MM.1S (cell line): Measurements from ENCODE around the gene SEC31B.

Experiments
- DNase-seq: peaks from one replicate; pipeline ENCODE4 v3.0.0-alpha.2; 2015
- H2AFZ ChIP-seq: fragments of 300-600 bp; sonication (generic); 2 replicates; pipeline ENCODE4 v1.6.0; 2016; ENCODE audit warnings: antibody characterized with exemption, low read length
- H3F3A ChIP-seq: fragments of 300-600 bp; sonication (generic); 2 replicates; pipeline ENCODE4 v1.6.1; 2016; ENCODE audit warnings: mild to moderate bottlenecking, antibody characterized with exemption, low read length, moderate library complexity, mixed read lengths; ENCODE audit not compliant: insufficient read depth
- H3K27ac ChIP-seq: fragments of 300-600 bp; sonication (generic); 2 replicates; pipeline ENCODE4 v1.5.1; 2016; ENCODE audit warnings: mild to moderate bottlenecking, low read length
- H3K27me3 ChIP-seq: fragments of 300-600 bp; sonication (generic); replicated peaks from 2 replicates; pipeline ENCODE4 v1.6.0; 2016; ENCODE audit warnings: low read length; ENCODE audit not compliant: insufficient read depth
- H3K36me3 ChIP-seq: fragments of 300-600 bp; sonication (generic); replicated peaks from 2 replicates; pipeline ENCODE4 v1.6.1; 2016; ENCODE audit warnings: mild to moderate bottlenecking, low read length, mixed read lengths; ENCODE audit not compliant: insufficient read depth
- H3K4me1 ChIP-seq: fragments of 300-600 bp; sonication (generic); 2 replicates; pipeline ENCODE4 v1.6.1; 2016; ENCODE audit warnings: low read length, mixed read lengths
- H3K4me2 ChIP-seq: fragments of 300-600 bp; sonication (generic); 2 replicates; pipeline ENCODE4 v1.6.0; 2016; ENCODE audit warnings: low read depth, low read length
- H3K4me3 ChIP-seq: fragments of 300-600 bp; sonication (generic); 2 replicates; pipeline ENCODE4 v1.5.1; 2016; ENCODE audit warnings: low read length, mixed read lengths
- H3K79me2 ChIP-seq: fragments of 300-600 bp; sonication (generic); 2 replicates; pipeline ENCODE4 v1.6.1; 2016; ENCODE audit warnings: mixed run types, low read length, mixed read lengths
- H3K9ac ChIP-seq: fragments of 300-600 bp; sonication (generic); 2 replicates; pipeline ENCODE4 v1.6.1; 2016; ENCODE audit warnings: low read length, mixed read lengths
- H3K9me2 ChIP-seq: fragments of 300-600 bp; sonication (generic); replicated peaks from 2 replicates; pipeline ENCODE4 v1.6.1; 2016; ENCODE audit warnings: mild to moderate bottlenecking, low read length, mixed read lengths; ENCODE audit not compliant: insufficient read depth
- H3K9me3 ChIP-seq: fragments of 300-600 bp; sonication (generic); replicated peaks from 2 replicates; pipeline ENCODE4 v1.6.1; 2016; ENCODE audit warnings: mild to moderate bottlenecking, low read length, mixed read lengths; ENCODE audit not compliant: insufficient read depth
- H4K20me1 ChIP-seq: fragments of 300-600 bp; sonication (generic); 2 replicates; pipeline ENCODE4 v1.6.1; 2016; ENCODE audit warnings: mild to moderate bottlenecking, low read length, moderate library complexity, mixed read lengths; ENCODE audit not compliant: insufficient read depth
- CTCF ChIP-seq: fragments of 300-600 bp; sonication (generic); IDR thresholded peaks from 2 replicates; pipeline ENCODE4 v1.5.1; 2016; ENCODE audit warnings: antibody characterized with exemption, low read length, mixed read lengths
- EZH2 ChIP-seq: fragments of 300-600 bp; sonication (generic); optimal IDR thresholded peaks from 2 replicates; pipeline ENCODE3; 2017; ENCODE audit warnings: low read depth, mild to moderate bottlenecking, antibody characterized with exemption, low read length, mixed read lengths
- EZH2phosphoT487 ChIP-seq: fragments of 300-600 bp; sonication (generic); IDR thresholded peaks from 2 replicates; pipeline ENCODE4 v1.6.1; 2018; ENCODE audit warnings: antibody characterized with exemption, low read length

SEC31B gene

GRCh38 chr10:100554902-100555301 is 35.2 kb upstream of the SEC31B start:
- Histone ChIP-seq H2AFZ (no peak overlapping the region), H3K9me3 (no peaks in the 10 kb centered on the region), H3K9ac (no peak overlapping the region), H3K4me3 (no peak overlapping the region), H3K36me3 (no peaks in the 10 kb centered on the region), H4K20me1 (no peaks in the 10 kb centered on the region), H3K4me2 (no peak overlapping the region), H3K27ac (no peak overlapping the region), H3K79me2 (no peaks in the 10 kb centered on the region), H3K4me1 (no peaks in the 10 kb centered on the region), H3F3A (no peaks in the 10 kb centered on the region), H3K27me3 (no peaks in the 10 kb centered on the region), H3K9me2 (no peaks in the 10 kb centered on the region)
- TF ChIP-seq CTCF: no peak
- no peak for TF ChIP-seq EZH2phosphoT487
- TF ChIP-seq EZH2: no peak
- no peak for DNase-seq

DNA sequence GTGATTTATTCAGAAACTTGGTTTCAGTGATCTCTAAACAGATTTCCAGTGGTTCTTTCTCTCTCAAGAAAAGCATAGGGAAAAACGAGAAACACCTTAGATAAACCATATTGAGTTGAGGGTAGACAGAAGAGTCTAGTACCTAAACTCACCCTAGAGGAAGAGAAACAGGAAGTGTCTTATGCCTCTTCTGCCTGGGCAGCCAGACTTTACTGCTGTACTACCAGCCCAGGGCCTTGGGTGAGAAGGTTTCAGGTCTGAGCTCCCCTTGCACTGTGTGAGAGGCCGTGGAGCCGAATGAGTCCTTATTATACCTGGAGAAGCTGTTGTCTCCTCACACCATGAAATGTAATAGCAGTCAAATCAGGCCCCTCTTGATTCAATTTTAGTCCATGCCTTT is 34.3 kb upstream of the SEC31B start:
- no peak overlapping the region for H3K4me2 ChIP-seq
- no peaks in the 10 kb centered on the region for H3K9me3 ChIP-seq
- H3K27me3 ChIP-seq: no peaks in the 10 kb centered on the region
- no peak overlapping the region for H2AFZ ChIP-seq
- no peaks in the 10 kb centered on the region for H4K20me1 ChIP-seq
- no peak overlapping the region for H3K4me3 ChIP-seq
- no peak for DNase-seq
- TF ChIP-seq CTCF (no peak), EZH2 (no peak), EZH2phosphoT487 (no peak)
- H3K9me2 ChIP-seq: no peaks in the 10 kb centered on the region
- H3K79me2 ChIP-seq: no peaks in the 10 kb centered on the region
- no peak overlapping the region for H3K9ac ChIP-seq
- H3K36me3 ChIP-seq: no peaks in the 10 kb centered on the region
- no peak overlapping the region for H3K27ac ChIP-seq
- no peaks in the 10 kb centered on the region for H3K4me1 ChIP-seq
- no peaks in the 10 kb centered on the region for H3F3A ChIP-seq

DNA sequence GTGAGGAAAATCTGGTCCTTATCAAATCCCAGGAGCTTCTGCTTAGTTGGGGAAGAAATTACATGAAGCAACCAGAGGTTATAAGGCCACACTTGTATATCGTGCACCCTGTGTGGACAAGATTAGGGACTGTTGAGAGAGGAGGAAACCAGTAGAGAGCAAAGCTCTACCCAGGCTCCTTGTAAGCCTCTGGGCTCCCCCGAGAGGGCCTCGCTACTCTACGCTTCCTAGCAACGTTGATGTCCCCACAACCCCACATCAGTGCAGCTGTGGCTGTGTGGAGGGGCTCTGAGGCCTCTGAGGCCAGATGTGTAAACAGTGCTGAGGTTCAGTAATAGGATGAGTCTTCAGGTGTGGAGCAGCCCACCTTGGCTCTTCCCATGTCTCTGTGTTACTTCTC is 32.1 kb upstream of the SEC31B start:
- Histone ChIP-seq H2AFZ (no peak overlapping the region), H3K4me2 (no peak overlapping the region), H3F3A (no peaks in the 10 kb centered on the region), H3K27me3 (no peaks in the 10 kb centered on the region), H3K27ac (no peak overlapping the region), H3K9me2 (no peaks in the 10 kb centered on the region), H3K79me2 (no peaks in the 10 kb centered on the region), H3K9ac (no peak overlapping the region), H3K4me1 (no peaks in the 10 kb centered on the region), H3K9me3 (no peaks in the 10 kb centered on the region), H3K4me3 (no peak overlapping the region), H3K36me3 (no peaks in the 10 kb centered on the region; the same call in 1 of the 2 replicates), H4K20me1 (no peaks in the 10 kb centered on the region)
- DNase-seq: no peak
- TF ChIP-seq EZH2phosphoT487: no peak
- TF ChIP-seq CTCF: no peak
- no peak for TF ChIP-seq EZH2
